Stimulated activated CD4-positive, alpha-beta T cell treated with anti-CD3 and anti-CD28 coated beads, TNF-alpha, amount 100 ng/mL, for 48 hours (primary cell): Measurements from ENCODE around the gene EVI5L.
"Not testable (repeated sequence)": the region's sequence is repeated elsewhere in the genome, so short reads cannot be mapped to it uniquely, and the experiment has no call there.

ENCODE experiments used
- DNase-seq, 3 donors: peaks; one replicate each; pipeline ENCODE4 v3.0.0-alpha.2; 2020; ENCODE audit warnings: low read depth in 3 of 3

The EVI5L gene

DNA sequence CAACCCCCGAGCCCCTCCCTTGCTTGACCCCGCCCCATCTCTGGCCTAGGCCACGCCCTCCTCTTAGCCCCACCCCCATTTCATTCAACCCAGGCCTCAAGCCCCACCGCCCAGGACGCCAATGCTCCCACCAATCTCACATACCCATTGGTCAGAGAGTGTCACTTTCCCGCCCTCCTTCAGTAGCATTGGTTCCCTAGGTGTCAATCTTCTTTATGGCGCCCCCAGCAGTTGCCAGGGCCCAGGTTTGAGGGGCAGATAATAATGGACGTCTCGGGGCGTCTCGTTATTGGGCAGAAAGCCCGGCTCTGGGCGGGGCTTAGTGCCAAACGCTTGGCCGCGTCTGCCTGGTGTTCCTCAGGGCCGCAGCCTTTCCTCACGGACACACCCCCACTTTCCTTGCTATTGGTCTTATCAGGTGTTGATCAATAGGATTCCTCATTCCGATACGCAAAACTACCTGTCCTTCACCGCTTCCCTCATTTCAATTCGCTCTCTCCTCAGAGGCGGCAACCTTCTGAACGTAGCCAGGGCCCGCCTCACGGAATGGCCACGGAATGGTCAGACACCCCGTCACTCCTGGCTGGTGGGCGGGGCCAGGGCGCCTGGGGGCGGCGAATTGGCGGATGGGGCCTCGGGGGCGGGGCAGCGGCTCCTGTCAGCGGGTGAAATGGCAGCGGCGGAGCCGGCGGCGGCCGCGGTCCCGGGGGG is at the start of gene EVI5L:
TSS of gene EVI5L (plus strand) at position 658 of the 711 bp plus-strand sequence. CDS start 16,325 bp downstream, outside the sequence.
- DNase-seq = peak; percentile 99

DNA sequence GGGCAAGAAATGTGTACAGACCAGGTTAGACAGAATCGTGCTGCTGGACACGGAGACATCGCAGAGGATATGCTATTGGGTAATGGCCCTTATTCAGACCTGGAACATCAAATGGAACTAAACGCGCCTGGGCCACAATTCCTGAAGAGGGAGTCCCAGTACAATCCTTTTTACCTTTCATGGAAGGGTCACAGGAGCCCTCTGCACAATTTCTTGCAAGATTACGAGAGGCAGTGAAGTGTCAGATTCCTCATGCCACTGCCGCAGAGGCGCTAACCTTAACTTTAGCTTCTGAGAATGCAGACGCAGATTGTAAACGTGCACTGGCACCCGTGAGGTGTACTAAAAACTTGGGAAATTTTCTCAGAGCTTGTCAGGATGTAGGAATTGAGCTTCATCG is 48.9 kb upstream of the EVI5L start:
- DNase-seq = no peak

DNA sequence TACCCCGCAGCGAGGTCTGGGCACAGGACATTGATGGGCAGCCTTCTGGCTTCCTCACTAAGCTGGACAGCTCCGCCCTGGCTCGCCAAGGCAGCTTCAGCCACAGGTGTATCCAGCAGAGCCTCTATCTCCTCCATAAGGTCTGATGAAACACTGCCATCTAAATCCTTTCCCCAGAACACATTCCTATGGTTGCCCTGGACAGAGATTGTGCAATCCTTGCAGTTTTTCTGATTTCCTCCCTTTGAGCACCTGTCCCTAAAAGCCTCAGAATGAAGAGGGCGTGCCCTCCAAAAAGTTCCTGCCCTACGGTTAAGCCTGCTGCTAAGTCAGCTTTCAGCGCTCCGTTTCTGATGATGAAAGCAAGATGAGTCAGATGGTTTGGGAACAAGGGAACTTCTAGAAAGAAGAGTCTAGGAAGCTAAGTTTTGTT is 46.0 kb upstream of the EVI5L start:
- no peak for DNase-seq

DNA sequence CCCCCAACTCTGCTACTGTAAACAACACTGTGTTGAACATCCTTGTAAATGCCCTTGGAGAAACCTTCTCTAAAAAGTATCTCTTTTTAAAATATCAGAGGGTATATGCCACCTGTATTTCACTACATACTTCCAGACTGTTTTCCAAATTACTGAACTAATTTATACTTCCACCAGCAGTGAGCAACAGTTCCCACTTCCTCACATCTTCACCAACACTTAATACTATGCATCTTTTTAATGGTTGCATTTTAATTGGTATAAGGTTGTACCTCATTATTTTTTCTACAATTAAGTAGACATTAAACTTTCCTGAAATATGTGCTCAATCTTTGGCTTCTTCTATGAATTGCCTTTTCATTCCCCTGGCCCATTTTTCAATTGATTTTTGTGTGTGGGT is 45.2 kb upstream of the EVI5L start:
- no peak for DNase-seq

DNA sequence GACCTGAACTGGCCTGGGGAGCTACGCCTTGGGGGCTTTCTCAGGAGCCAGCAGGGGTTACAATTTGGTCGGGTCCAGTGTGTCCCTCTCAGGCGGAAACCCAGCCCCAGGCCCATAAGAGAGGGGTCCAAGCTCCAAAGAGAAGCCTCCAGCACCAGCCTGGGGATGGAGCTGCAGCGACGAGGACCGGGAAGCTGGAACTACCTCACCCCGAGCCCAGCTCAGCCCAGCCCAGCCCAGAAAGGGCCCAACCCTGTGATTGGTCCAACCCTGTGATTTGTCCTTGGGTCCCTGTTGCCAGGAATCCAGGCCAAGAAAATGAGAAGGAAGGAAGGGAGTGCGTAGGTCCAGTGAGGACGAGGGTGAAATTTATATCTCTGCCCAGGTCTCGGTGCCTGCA is 42.9 kb upstream of the EVI5L start:
- DNase-seq = no peak

DNA sequence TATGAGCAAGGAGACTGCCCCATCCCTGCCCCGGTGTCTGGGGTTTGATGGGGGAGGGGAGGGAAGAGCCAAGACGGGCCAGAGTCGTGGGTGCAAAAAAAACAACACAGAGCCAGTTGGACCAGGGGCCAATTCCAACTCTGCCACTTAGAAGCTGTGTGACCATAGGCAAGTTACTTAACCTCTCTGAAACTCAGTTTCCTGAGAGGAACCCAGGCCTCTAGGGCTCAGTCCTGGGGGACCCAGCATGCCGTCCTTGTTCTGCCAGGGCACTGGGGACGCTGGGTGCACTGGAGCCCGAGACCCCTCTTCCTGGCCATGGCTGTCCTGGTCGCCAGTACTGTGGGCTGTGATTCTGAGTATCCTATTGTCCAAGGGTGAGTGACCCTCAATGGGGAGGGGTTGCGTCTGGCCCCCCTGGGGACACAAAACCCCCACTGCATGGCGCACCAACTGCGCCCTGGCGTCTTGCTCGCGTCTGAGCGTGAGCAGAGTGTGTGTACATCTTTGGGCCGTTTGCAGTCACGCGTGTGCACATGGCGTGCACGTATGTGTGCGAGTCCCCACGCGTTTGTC is 42.3 kb upstream of the EVI5L start:
- no peak for DNase-seq

DNA sequence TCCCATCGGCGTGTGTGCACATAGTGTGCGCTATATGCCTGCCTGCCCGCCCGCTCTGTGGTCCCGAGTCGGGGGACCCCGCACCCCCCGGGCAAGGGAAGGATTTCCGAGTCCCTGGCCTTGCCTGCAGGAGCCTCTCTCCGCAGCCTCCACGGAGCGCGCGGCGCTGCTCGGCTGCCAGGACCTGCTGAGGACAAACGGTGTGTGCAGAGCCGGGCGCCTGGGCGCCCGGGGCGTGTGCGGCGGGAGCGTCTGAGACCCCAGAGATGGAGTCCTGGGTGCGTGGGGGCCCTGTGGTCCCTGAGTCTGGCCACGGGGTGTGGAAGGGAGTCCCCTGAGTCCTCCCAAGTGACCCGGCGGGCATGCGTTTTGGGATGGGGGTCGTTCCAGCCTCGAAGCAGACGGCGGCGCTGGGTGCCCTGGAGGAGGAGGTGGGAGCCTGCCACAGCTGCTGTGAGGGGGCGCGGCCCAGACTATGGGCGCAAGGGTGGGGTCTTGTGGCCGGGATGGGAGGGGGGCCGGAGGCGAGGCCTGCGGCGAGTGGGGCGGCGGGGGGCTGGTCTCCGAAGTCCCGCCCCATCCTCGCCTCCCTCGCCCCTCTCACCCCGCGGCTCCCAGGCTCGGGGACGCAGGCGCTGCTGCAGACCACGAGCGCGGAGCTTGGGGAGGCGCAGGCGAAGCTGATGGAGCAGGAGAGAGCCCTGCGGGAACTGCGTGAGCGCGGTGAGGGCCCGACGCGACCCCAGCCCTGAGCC is 41.7 kb upstream of the EVI5L start:
- no peak for DNase-seq

DNA sequence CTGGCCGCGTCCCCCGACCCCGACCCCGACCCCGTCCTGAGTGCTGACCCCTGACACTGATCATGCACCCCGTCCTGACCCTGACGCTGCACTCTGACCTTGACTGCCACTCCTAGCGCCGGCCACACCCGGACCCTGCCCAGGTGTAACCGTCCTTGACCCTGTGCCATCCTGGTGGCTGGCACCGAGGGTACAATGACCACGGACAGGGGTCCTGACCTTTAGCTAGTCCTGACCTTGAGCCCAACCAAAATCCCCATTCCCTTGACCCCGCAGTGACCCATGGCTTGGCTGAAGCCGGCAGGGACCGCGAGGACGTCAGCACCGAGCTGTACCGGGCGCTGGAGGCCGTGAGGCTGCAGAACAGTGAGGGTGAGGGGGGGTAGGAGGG is 41.1 kb upstream of the EVI5L start:
- no peak for DNase-seq

DNA sequence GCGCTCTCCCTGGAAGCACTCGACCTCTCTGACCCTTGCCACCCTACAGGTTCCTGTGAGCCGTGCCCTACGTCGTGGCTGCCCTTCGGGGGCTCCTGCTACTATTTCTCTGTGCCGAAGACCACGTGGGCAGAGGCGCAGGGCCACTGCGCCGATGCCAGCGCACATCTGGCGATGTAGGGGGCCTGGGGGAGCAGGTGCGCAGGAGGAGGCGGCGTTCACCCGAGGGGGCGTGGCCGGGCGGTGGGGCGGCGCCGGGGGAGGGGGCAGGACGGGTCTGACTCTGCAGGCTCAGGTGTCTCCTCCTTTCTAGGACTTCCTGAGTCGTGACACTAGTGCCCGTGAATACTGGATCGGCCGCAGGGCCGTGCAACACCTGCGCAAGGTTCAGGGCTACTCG is 40.6 kb upstream of the EVI5L start:
- DNase-seq = no peak

DNA sequence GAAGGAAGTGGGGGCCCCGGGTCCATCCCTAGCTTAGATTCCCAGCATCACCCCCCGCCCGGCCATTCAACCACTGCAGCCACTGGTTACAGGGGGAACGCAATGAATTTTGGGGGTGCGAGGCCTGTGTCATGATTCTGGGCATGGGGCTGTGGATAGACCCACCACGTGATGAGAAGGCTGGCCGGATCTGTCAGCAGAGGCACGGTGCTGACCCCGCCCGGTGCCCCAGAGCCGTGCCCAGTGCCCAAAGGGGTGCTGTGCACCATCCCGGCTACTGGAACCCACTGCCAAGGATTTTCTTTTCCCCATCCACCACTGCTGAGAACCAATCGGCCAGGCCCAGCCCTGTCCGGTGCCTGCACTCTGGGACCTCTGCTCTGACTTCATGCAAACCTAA is 39.6 kb upstream of the EVI5L start:
- no peak for DNase-seq

DNA sequence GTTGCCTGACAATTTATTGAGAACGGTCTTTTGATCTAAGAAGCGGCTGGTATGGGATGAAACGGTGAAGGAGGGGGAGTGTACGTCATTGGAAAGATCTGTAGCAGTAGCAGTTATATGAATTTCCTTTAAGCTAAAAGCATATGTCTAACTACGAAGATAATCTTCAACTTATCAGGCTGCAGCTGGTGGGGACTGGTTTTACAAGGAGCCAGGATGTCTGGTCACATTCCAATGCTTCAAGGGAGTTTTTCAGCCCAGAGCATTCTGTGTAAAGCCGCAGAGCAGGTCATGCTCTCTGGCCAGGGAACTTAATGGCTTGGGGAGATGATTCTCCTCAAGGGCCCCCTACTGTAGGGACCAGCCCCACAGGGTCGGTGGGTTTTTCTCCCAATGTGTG is 37.7 kb upstream of the EVI5L start:
- DNase-seq = no peak

DNA sequence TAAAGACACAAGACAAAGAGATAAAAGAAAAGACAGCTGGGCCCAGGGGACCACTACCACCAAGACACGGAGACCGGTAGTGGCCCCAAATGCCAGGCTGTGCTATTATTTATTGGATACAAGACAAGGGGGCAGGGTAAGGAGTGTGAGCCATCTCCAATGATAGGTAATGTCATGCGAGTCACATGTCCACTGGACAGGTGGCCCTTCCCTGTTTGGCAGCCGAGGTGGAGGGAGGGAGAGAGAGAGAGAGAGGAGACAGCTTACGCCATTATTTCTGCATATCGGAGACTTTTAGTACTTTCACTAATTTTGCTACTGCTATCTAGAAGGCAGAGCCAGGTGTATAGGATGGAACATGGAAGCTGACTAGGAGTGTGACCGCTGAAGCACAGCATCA is 37.3 kb upstream of the EVI5L start:
- not testable (repeated sequence) for DNase-seq

DNA sequence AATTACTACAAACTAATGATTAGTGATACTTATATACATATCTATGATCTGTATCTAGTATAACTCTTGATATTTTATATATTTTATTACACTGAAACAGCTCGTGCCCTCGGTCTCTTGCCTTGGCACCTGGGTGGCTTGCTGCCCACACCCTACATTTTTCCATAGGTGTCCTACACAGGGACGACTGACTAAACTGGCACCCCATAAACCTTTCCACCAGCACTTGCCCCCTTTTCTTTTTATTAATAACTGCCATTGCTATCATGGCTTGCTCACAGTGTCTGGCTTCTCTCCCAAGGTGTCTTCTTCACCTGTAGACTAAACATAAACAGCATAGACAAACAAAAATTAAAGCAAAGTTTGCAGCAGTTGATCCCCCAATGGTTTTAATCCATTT is 36.5 kb upstream of the EVI5L start:
- no peak for DNase-seq

DNA sequence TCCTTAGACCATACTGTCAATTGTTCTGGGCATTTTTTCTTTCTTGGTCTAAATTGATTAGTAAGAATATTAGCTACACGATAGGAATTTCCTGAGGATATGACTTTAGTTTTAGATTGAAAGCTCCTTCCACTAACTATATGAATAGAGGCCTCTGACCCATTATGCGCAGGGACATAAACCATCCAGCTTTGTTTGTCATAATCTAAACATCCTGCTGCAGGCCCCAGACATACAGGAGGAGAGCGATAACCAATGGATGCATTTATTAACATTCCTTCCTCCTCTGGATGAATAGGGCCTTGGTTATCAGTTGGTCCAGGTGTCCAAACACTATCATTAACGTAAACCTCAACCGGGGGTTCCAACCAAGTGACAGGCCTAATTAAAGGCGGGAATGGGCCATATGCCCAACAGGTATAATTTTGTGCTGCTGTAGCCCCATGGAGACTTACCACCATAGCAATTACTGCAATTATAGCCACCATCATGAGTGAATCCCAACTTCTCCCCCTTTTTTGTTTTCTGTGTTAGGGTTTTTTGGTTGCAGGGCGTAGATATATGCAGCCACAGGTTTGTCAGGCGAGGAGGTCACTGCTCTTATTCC is 34.4 kb upstream of the EVI5L start:
- no peak for DNase-seq

DNA sequence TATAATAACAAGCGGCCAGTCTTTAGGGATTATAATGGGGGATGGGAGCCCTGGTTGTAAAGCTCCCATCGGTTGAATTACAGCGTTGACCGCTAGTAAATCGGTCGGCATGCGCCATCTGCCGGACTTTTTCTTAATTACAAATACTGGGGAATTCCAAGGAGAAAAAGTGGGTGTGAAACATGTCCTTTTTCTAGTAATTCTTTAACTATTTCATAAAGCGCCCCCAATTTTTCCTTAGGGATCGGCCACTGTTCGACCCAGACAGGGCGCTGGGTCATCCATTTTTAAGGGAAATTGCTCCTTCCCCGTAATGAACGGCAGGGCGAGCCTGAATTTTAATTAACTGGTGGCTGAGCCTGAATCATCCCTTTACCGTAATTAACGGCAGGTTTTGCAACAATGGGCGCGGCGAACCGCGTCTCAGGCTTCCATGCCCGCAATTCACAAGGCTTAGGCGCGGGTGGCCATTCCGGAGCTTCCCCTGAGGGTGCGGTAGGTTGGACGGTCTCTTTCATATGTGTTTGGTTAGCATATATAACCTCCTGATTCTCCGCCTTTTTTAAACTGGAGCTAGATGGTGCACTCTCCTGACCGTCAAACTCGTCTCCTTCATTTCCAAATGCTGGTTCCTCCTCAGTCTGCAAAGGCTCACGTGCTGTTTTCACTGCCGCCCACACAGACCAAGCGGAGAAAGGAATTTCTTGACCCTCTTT is 30.2 kb upstream of the EVI5L start:
- peak; percentile 21 to 61 (median 44) for DNase-seq

DNA sequence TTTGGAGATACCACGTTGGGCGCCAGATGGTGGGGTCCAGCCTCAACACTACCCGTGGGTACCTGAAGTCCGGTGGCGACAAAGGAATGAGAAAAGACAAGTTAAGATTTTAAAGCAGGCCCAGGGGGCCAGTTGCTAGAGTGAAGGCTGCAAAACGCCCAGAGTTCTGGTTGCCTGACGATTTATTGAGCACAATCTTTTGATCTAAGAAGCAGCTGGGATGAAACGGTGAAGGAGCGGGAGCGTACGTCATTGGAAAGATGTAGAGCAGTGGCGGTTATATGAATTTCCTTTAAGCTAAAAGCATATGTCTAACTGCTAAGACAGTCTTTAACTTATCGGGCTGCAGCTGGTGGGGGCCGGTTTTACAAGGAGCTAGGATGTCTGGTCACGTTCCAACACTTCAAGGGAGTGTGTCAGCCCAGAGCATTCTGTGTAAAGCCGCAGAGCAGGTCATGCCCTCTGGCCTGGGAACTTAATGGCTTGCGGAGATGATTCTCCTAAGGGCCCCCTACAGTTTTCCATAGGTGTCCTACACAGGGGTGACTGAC is 28.9 kb upstream of the EVI5L start:
- DNase-seq = no peak

DNA sequence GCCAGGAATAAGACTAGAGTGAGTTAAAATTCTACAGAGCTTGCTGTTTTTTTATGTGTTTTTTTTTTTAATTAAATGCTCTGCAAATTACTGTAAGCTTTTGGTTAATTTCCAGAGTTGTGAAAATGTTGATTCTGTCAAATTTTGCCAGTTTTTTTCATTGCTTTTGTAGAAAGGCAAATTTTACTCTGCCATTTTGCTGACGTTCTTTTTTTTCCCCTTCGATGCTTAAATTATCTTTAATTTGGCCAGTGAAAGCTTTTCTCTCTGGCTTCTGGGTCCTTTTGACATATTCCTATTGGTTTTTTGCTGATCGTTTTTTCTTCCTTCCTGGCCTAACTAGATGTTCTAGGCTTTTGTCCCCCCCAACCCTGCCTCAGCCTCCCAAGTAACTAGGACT is 23.8 kb upstream of the EVI5L start:
- no peak for DNase-seq

DNA sequence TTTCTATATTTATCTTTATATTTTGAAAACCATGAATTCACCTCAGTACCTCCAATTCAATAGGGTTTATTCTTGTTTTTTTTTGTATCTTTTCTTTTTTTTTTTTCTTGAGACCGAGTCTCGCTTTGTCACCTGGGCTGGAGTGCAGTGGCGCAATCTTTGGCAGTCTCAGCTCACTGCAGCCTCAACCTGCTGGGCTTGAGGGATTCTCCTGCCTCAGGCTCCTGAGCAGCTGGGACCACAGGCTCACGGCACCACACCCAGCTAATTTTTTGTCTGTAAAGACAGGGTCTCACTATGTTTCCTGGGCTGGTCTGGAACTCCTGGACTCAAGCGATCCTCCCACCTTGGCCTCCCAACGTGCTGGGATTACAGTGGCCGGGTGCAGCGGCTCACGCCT is 23.1 kb upstream of the EVI5L start:
- no peak for DNase-seq

DNA sequence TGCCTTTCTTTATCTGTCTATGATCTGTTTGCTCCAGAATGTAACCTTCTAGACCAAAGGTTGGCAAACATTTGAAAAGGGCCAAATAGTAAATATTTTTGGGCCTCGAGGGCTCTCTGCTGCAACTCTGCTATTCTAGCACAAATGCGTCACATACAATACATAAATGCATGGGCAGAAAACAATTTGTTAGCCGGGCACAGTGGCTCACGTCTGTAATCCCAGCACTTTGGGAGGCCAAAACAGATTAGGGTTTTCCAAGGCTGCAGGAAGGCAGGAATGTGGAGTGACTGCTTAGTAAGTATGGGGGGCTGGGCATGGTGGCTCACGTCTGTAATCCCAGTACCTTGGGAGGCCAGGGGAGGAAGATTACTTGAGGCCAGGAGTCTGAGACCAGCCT is 21.9 kb upstream of the EVI5L start:
- no peak for DNase-seq

DNA sequence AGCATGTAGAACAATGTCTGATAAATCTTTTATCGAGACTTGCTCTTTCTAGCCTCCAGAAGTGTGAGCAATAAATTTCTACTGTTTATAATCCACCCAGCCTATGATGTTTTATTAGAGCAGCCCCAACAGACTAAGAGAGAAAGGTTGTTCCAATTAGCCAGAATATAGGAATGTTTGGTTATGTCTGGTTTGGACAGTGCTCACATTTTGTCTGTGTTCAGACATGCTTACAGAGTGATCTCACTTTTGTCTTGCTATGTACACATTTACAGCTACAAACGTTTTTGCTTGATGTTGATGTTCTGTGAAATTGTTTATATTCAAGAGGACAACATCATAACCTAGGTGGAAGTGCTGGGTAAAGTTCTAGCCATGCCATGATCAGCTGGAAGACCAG is 18.0 kb upstream of the EVI5L start:
- DNase-seq = no peak

DNA sequence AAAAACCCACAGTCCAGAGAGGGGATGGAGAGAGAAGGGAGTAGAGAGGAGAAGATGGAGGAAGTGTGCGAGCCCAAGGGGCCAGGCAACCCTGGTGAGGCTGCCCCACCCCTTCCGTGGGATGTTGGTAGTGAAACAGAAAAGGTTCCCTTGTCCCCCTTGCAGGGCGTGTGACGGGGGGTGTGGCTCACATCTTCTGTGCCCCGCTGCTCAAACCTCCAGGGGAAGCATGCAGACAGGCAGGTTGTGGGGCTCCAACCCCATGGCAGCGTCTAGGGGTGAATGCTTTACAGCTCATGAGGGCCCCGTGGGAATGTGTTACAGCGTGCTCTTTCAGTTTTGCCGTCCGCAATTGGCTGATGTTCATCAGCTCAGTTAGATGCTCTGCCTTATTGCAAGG is 14.7 kb upstream of the EVI5L start:
- no peak for DNase-seq

DNA sequence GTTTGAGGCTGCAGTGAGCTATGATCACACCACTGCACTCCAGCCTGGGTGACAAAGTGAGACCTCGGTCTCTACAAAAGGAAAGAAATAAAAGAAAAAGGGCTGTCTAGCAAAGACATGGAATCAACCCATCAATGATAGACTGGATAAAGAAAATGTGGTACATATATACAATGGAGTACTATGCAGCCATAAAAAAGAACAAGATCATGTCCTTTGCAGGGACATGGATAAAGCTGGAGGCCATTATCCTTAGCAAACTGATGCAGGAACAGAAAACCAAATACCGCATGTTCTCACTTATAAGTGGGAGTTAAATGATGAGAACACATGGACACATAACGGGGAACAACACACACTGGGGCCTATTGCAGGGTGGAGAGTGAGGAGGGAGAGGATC is 14.0 kb upstream of the EVI5L start:
- not testable (repeated sequence) for DNase-seq
